ENCODE data around the gene ADGB.

DNA sequence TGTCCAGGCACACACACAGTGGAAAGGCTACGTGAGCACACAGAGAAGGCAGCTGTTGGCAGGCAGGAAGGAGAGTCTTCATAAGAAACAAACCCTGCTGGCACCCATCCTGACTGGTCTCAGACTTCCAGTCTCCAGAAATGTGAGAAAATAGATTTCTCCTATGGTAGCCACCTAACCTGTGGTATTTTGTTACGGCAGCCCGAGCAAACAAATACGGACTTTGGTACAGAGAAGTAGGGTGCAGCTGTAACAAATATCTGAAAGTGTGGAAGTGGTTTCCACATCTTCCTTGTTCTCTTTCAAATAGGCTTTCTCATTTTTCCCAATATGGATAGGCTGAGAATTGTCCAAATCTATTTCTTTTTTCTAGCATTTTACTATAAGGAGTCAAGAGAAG is 94.6 kb downstream of the ADGB start:
- TF ChIP-seq EZH2phosphoT487 (conservative IDR thresholded peaks at IDR 0.05; ENCODE audit: low read length) = no peak
- TF ChIP-seq, protein P1, sequence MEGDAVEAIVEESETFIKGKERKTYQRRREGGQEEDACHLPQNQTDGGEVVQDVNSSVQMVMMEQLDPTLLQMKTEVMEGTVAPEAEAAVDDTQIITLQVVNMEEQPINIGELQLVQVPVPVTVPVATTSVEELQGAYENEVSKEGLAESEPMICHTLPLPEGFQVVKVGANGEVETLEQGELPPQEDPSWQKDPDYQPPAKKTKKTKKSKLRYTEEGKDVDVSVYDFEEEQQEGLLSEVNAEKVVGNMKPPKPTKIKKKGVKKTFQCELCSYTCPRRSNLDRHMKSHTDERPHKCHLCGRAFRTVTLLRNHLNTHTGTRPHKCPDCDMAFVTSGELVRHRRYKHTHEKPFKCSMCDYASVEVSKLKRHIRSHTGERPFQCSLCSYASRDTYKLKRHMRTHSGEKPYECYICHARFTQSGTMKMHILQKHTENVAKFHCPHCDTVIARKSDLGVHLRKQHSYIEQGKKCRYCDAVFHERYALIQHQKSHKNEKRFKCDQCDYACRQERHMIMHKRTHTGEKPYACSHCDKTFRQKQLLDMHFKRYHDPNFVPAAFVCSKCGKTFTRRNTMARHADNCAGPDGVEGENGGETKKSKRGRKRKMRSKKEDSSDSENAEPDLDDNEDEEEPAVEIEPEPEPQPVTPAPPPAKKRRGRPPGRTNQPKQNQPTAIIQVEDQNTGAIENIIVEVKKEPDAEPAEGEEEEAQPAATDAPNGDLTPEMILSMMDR (IDR thresholded peaks at IDR 0.05; ENCODE audit: insufficient read depth, low read length, poor library complexity, severe bottlenecking) = no peak
